WI38 (cell line): Measurements from ENCODE around the gene SPAG16.

Experiments
- H3K4me3 ChIP-seq: 2 replicates; pipeline ENCODE4 v1.5.1; 2011; ENCODE audit warnings: low read depth, mild to moderate bottlenecking, control low read depth, low read length
- TF ChIP-seq, protein P1 (sequence below): IDR thresholded peaks from 2 replicates; pipeline ENCODE4 v1.5.1; 2012; ENCODE audit warnings: low read depth, mild to moderate bottlenecking, control low read depth, low read length

Gene SPAG16

DNA sequence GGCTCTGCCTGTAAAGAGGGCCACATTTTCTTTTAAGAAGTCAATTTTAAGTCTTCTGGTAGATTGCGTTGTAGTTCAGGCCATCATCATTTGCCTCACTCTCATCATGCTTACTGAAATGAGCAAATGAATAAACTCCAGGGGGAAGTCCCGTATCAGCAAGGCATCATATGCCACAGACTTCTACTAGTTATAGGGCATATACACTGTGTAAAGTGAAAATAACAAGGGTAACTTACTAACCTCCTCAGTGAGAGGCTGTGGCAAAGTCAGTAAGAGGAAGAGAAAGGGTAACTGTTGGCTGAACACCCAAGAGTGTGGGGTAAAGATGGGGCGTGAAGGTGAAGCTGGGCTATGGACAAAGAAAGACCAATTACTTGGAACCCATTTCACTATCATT is 456.2 kb downstream of the SPAG16 start:
- TF ChIP-seq, protein P1, sequence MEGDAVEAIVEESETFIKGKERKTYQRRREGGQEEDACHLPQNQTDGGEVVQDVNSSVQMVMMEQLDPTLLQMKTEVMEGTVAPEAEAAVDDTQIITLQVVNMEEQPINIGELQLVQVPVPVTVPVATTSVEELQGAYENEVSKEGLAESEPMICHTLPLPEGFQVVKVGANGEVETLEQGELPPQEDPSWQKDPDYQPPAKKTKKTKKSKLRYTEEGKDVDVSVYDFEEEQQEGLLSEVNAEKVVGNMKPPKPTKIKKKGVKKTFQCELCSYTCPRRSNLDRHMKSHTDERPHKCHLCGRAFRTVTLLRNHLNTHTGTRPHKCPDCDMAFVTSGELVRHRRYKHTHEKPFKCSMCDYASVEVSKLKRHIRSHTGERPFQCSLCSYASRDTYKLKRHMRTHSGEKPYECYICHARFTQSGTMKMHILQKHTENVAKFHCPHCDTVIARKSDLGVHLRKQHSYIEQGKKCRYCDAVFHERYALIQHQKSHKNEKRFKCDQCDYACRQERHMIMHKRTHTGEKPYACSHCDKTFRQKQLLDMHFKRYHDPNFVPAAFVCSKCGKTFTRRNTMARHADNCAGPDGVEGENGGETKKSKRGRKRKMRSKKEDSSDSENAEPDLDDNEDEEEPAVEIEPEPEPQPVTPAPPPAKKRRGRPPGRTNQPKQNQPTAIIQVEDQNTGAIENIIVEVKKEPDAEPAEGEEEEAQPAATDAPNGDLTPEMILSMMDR = no peak
- no peak overlapping the region for H3K4me3 ChIP-seq

DNA sequence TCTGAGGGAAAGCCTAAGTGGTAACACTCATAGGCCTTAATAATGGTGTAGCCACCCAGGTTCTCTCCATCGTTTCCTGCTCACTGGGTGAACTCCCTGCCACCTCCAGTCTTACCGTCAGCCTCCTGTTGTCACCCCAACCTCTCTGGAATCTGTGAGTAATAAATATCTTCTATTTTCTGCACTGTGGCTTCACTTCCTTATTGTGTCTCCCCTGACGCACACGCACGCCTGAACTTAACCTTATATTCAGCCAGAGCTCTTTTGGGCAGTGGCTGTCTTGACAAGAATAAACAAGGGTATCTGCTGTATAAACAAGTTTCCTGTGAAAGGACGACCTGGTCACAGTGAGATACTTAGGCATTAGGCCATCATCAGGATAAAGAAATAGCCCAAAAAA is 467.2 kb downstream of the SPAG16 start:
- no peak overlapping the region for H3K4me3 ChIP-seq
- TF ChIP-seq, protein P1 = no peak

DNA sequence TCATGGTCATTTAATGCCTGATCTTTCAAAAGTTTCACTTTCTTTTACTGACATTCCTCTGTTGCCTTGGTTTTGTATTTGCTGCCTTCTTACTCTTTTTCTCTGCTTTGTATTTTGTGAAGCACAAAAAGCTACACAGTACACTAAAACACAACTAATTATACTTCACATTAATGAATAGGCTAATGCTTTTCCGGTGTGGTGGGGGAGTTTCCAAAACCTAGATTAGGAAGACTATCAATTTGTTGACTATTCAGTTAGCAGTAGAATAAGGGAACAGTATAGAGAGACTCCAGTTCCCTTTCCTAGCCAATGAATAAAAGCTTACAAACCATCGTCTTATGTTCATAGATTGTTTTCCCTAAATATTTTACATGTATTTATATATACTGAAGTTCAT is 468.3 kb downstream of the SPAG16 start:
- H3K4me3 ChIP-seq = no peak overlapping the region
- TF ChIP-seq, protein P1 = no peak

DNA sequence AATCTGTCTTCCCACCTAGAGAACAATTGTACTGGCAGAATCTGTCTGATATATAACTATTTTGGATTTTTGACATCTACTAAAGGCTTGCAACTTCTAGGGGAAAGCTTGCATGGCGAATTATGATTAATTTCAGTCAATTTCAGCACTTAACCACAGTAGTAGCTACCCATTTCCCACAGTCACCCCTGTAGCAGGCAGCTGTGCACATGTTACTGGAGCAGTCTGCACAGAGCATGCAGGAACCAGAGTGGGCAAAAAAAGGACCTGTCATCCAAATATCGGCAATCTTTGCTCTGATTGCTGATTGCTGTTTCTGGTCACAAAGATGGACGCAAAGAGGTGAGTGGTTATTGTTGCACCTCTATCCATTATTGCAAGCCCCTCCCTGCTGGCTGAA is 473.3 kb downstream of the SPAG16 start:
- no peak overlapping the region for H3K4me3 ChIP-seq
- TF ChIP-seq, protein P1 = no peak

DNA sequence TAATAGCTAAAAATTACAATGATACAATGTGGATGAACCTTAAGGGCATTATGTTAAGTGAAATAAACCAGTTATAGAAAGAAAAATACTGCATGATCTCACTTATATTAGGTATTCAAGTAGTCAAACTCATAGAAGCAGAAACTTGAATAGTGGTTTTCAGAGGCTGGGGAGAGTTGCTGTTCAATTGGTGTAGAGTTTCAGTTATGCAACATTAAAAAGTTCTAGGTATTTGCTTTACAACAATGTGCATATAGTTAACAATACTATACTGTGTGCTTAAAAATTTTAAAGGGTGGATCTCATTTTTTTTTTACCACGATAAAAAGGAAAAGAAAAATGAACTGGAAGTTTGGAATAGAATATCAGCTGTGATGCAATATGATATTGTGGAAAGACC is 479.1 kb downstream of the SPAG16 start:
- no peak overlapping the region for H3K4me3 ChIP-seq
- TF ChIP-seq, protein P1 = no peak

DNA sequence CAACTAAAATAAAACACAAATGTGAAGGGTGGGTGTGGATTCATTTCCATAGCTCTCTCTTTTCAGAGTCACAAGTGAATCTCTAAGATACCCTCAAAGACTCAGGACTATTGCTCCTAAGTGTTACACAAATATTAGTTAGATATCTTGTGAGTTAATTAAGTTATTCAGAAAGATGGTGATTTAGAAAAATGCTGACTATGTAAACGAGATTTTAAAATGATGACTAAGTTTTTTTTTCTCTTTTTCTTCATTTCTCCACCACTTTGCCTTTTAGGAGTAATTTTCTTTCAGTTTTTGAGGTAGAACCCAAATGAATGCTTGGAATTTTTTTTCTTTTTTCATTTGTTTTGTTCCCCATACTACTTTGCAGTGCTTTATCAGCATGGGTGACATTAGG is 479.7 kb downstream of the SPAG16 start:
- TF ChIP-seq, protein P1 = no peak
- no peak overlapping the region for H3K4me3 ChIP-seq

DNA sequence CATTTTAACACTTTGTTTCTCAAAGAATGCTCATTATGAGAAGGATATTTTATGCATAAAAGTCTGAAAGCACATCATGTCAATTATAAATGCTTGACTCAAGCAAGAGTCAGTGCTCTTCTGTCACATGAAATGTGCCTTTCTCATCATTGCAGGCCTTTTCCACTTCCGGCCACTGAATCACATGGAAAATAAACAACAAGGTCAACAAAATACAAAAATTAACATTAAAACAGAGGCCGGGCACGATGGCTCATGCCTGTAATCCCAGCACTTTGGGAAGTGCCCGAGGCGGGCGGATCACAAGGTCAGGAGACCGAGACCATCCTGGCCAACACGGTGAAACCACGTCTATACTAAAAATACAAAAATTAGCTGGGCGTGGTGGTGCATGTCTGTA is 480.6 kb downstream of the SPAG16 start:
- TF ChIP-seq, protein P1 = no peak
- no peak overlapping the region for H3K4me3 ChIP-seq
